ENCODE measurements around the gene ANKRD13D.
A peak's percentile ranks its signal among the peaks of the same experiment; 100 is the strongest.

Gene ANKRD13D

DNA sequence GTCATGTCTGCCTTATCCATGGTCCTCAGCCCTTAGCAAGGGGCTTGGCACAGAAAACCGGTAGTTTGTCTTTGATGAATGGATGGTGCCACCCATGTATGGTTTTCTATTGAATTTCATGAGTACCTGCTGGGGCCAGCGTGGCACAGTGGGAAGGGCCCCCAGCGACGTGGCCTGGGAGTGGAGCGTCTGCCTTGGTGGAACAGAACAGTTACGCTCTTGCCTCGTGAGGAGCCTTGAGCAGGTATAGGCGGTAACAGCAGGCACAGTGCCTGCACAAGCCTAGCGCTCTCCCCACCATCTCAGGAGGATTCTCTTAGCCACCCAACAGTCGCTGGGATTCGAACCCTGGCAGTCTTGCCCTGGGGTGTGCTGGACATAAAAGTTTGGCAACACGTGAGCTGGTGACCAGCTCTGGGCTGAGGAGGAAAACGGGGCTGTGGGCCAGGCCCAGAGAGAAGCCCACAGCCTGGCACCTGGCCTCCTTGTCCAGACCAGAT is 11.2 kb downstream of the ANKRD13D start:
- TF ChIP-seq, protein P1, sequence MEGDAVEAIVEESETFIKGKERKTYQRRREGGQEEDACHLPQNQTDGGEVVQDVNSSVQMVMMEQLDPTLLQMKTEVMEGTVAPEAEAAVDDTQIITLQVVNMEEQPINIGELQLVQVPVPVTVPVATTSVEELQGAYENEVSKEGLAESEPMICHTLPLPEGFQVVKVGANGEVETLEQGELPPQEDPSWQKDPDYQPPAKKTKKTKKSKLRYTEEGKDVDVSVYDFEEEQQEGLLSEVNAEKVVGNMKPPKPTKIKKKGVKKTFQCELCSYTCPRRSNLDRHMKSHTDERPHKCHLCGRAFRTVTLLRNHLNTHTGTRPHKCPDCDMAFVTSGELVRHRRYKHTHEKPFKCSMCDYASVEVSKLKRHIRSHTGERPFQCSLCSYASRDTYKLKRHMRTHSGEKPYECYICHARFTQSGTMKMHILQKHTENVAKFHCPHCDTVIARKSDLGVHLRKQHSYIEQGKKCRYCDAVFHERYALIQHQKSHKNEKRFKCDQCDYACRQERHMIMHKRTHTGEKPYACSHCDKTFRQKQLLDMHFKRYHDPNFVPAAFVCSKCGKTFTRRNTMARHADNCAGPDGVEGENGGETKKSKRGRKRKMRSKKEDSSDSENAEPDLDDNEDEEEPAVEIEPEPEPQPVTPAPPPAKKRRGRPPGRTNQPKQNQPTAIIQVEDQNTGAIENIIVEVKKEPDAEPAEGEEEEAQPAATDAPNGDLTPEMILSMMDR (IDR thresholded peaks at IDR 0.05; ENCODE audit: low read depth, low read length) = no peak
- no peak overlapping the region for H3K4me3 ChIP-seq (ENCODE audit: low read depth, low read length)

DNA sequence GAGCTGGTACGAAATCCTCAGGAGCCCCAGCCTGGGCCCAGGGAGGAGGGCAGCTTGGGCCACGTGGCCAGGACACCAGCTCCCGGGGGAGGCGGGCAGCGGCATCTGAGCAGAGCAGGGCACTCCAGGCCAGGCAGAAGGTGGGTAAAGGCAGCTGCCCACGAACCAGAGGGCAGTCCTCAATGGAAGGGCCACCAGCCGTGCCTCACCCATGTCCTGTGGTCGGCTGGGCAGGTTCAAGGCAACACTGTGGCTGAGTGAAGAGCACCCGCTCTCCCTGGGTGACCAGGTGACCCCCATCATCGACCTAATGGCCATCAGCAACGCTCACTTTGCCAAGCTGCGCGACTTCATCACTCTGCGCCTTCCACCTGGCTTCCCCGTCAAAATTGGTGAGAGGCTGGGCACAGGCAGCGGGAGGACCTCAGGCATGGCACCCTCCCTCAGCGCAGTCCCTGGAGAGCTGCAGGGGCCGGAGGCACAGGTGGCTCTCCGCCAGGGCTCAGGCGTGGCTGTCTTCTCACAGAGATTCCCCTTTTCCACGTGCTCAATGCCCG is 11.7 kb downstream of the ANKRD13D start:
- no peak overlapping the region for H3K4me3 ChIP-seq (ENCODE audit: low read depth, low read length)
- TF ChIP-seq, protein P1 (IDR thresholded peaks at IDR 0.05; ENCODE audit: low read depth, low read length) = no peak

DNA sequence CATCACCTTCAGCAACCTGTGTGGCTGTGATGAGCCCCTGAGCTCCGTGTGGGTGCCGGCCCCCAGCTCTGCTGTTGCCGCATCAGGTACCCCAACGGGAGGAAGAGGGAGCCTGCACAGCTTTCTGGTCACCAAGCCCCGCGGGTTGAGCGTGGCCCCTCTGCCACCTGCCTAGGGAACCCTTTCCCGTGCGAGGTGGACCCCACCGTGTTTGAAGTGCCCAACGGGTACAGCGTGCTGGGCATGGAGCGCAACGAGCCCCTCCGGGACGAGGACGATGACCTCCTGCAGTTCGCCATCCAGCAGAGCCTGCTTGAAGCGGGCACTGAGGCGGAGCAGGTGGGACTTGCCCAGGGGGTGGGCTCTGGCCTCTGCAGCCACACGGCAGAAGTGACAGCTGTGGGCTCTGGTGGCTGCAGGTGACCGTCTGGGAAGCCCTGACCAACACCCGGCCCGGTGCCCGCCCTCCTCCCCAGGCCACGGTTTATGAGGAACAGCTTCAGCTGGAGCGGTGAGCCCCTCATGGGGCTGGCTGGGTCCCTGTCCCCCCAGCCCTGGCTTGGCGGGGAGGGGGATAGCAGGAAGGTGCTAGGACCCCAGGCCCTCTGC is 12.3 kb downstream of the ANKRD13D start:
- H3K4me3 ChIP-seq (ENCODE audit: low read depth, low read length) = no peak overlapping the region
- TF ChIP-seq, protein P1 (IDR thresholded peaks at IDR 0.05; ENCODE audit: low read depth, low read length) = no peak

DNA sequence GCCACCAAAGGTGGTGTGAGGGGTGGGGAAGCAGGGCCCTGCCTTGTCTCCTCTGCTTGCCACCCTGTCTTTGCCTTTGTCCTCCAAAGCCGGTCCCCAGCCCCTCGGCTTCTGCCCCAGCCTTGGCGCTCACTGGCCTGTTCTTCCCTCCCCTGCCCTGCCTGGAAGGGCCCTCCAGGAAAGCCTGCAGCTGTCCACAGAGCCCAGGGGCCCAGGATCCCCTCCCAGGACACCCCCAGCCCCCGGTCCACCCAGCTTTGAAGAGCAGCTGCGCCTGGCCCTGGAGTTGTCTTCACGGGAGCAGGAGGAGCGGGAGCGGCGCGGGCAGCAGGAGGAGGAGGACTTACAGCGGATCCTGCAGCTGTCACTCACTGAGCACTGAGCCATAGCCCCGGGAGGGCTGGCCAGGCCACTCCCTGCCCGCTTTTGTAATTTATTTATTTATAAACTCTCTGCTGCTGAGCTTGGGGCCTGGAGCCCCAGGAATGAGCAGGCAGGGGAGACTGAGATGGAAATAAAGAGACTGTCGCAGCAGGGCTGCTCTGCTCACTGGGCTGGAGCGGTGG is 12.9 kb downstream of the ANKRD13D start:
- TF ChIP-seq, protein P1 (IDR thresholded peaks at IDR 0.05; ENCODE audit: low read depth, low read length) = no peak

DNA sequence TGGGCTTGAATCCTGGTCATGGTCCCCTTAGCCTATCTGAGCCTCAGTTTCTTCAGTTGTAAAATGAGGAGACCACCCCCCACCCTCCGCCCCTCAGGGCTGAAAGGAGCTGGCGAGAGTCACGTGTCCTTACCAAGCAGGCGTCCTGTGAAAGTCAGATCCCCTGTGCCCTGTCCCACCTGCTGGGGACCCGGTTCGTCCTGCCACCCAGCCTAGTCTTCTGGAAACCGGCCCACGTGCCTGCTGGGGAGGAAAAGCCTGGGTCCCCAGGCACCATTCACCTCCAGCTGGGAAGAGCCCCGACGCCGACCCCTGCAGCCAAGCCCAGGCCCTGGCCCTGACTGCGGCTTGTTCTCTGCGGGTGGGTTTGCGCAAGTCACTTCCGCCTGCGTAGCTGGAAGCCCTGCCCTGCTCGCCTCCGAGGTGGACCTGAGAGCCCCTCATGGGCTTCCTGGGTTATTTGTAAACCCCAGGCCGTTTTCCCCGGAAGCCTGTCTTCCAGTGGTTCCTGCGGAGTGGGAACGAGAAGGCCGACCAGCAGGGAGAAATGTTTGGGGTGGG is 13.5 kb downstream of the ANKRD13D start:
- TF ChIP-seq, protein P1 (IDR thresholded peaks at IDR 0.05; ENCODE audit: low read depth, low read length) = no peak
- peak overlapping the region; percentile 74 for H3K4me3 ChIP-seq (ENCODE audit: low read depth, low read length)

More for the DNA sequence above, 12.9 kb downstream of the ANKRD13D start:
- no peak overlapping the region for H3K4me3 ChIP-seq (ENCODE audit: low read depth, low read length)

DNA sequence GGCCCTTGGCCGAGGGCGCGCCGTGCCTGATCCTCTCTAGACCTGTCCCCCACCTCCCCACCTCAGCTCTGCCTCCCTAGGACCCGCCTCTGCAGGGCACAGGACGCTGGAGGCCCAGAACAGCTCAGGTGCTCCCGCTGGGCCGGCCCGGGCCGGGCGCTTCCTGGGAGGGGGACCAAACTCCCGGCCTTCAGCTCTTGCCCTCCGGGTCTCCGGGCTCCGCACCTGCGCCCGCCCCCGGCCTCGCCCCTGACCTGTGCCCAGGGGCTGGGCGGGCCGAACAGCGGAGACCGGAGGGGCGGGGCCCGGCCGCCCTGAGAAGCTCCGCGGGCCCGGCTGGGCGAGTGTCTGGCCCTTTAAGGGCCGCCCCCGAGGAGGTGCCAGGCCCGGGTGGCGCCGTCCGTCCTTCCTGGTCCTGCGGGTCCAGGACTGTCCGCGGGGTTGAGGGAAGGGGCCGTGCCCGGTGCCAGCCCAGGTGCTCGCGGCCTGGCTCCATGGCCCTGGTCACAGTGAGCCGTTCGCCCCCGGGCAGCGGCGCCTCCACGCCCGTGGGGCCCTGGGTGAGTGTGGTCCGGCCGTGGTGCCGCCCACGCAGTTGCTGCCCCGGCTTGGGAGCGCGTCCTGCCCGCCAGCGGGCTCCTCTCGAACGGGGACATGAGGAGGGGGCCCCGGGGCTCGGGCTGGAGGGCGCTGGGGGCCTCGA is 14.2 kb downstream of the ANKRD13D start, which contains the start of gene SSH3:
Gene SSH3 (plus strand): TSS at position 399 of the 703 bp plus-strand sequence. CDS start 96 bp downstream, at position 495.
- TF ChIP-seq, protein P1 (IDR thresholded peaks at IDR 0.05; ENCODE audit: low read depth, low read length) = no peak
- peak within 1 kb of the TSS; percentile 74 for H3K4me3 ChIP-seq (ENCODE audit: low read depth, low read length)
